ENCODE results near the gene TTC13. TPM values are rescaled to one million over a fixed set of nuclear protein-coding genes. Genes with fewer than 3 reads are reported as not detected.

The TTC13 gene
- total and polyA plus RNA-seq, 2 of the 13 experiments (the other 11 are each of a cell fraction or from before 2014, with no cell fraction given): 5.8 to 15.9 TPM

GRCh38 chr1:230915078-230915477 lies 63.6 kb downstream of the TTC13 start:
- Histone ChIP-seq H3K79me2 (ENCODE audit: insufficient read depth, low read length) (no peaks in the 10 kb centered on the region), H3K36me3 (replicated peaks in 1 of 2; ENCODE audit: control insufficient read depth in 1 of 2, insufficient read depth in 2 of 2, low read length in 2 of 2) (peaks cover 0 to 24% of the 10 kb centered on the region in 2 experiments; a peak in 2 of 5 replicates), H2AFZ (ENCODE audit: low read length) (no peak overlapping the region), H3K9ac (ENCODE audit: insufficient read depth, low read depth, low read length) (no peak overlapping the region), H4K20me1 (ENCODE audit: insufficient read depth, low read length) (no peaks in the 10 kb centered on the region), H3K9me3 (ENCODE audit: low read length) (no peaks in the 10 kb centered on the region), H3K27me3 (ENCODE audit: control insufficient read depth in 1 of 2, insufficient read depth in 2 of 2, low read length in 2 of 2) (no peaks in the 10 kb centered on the region), H3K27ac (ENCODE audit: extremely low read length, insufficient read depth, low read length) (no peak overlapping the region), H3K4me2 (ENCODE audit: low read depth, low read length) (no peak overlapping the region), H3K4me3 (replicated peaks in 1 of 3; ENCODE audit: insufficient read depth in 1 of 3, low read depth in 2 of 3, low read length in 3 of 3) (no peak overlapping the region), H3K4me1 (ENCODE audit: insufficient read depth, low read length) (peaks cover 14% of the 10 kb centered on the region)
- CTCF ChIA-PET (ENCODE audit: low intra/inter-chr PET ratio, low total read pairs): no interaction called here
- FAIRE-seq (no peak), DNase-seq (ENCODE audit: low spot score) (no peak), ATAC-seq (no peak)
- POLR2A ChIA-PET: no interaction called here
- TF ChIP-seq ZNF589 (CRISPR knock-in tag; conservative IDR thresholded peaks at IDR 0.05): no peak
- TF ChIP-seq HNF4G (IDR thresholded peaks at IDR 0.05; ENCODE audit: borderline replicate concordance, low read depth, low read length): no peak
- no peak for TF ChIP-seq HNF4G (CRISPR knock-in tag; IDR thresholded peaks at IDR 0.05; ENCODE audit: borderline replicate concordance, low read depth)
- no peak for TF ChIP-seq MIER3 (CRISPR knock-in tag; IDR thresholded peaks at IDR 0.05; ENCODE audit: borderline replicate concordance)
- TF ChIP-seq IKZF1 (IDR thresholded peaks at IDR 0.05): no peak
- TF ChIP-seq ZFY (CRISPR knock-in tag; IDR thresholded peaks at IDR 0.05): no peak
- no peak for TF ChIP-seq ZNF205 (CRISPR knock-in tag; IDR thresholded peaks at IDR 0.05)
- TF ChIP-seq NONO (IDR thresholded peaks at IDR 0.05): no peak
- TF ChIP-seq NONO (CRISPR knock-in tag; conservative IDR thresholded peaks at IDR 0.05): no peak
- no peak for TF ChIP-seq SETDB1 (CRISPR knock-in tag; IDR thresholded peaks at IDR 0.05; ENCODE audit: borderline replicate concordance)
- TF ChIP-seq ZFP36L2 (CRISPR knock-in tag; IDR thresholded peaks at IDR 0.05): no peak
- no peak for TF ChIP-seq ZNF784 (CRISPR knock-in tag; IDR thresholded peaks at IDR 0.05; ENCODE audit: borderline replicate concordance)
- TF ChIP-seq ZNF556 (CRISPR knock-in tag; IDR thresholded peaks at IDR 0.05; ENCODE audit: borderline replicate concordance): no peak
- TF ChIP-seq HDAC1 (CRISPR knock-in tag; IDR thresholded peaks at IDR 0.05): no peak
- TF ChIP-seq ZBTB7A (CRISPR knock-in tag; IDR thresholded peaks at IDR 0.05): no peak
- TF ChIP-seq ZNF441 (CRISPR knock-in tag; IDR thresholded peaks at IDR 0.05; ENCODE audit: borderline replicate concordance): no peak
- in situ Hi-C loops (cut with HindIII; ENCODE audit: extremely low pct_ligation_motif_present, low pct_unique_long_range_greater_than_20kb) (no loop called here), intact Hi-C loops (cut with micrococcal nuclease; ENCODE audit: unreplicated experiment) (loop anchor here (5.0 kb wide), 1 partner anchor 297 kb away; no protein-coding TSS in a partner anchor)
- no TSS peak for BruUV-seq (replicated peaks)
